Upper lobe of left lung (tissue), 4 donors: ENCODE measurements around the gene CCR5.

ENCODE experiments used
- EP300 ChIP-seq, 4 donors: sonication (generic); formaldehyde crosslinking; IDR thresholded peaks; one replicate each; pipeline ENCODE4 v1.5.1; 2017; ENCODE audit warnings: antibody characterized with exemption in 4 of 4, control low read depth in 2 of 4
- POLR2A ChIP-seq, 4 donors: fragments of 450-650 bp; IDR thresholded peaks; one replicate each; pipeline ENCODE4 v1.5.1; 2016 to 2017; ENCODE audit warnings: antibody characterized with exemption in 4 of 4, mild to moderate bottlenecking in 2 of 4
- POLR2AphosphoS5 ChIP-seq, 2 donors: sonication (generic); formaldehyde crosslinking; IDR thresholded peaks; one replicate each; pipeline ENCODE4 v1.5.1; 2017; ENCODE audit warnings: antibody characterized with exemption in 2 of 2
- TF ChIP-seq, protein P1 (sequence below), 6 experiments: fragments of 450-650 bp in 4 of 6; fragments of 200-600 bp in 2 of 6; sonication (generic) in 2 of 6; IDR thresholded peaks; one replicate each; pipeline ENCODE4 v1.5.1; 2016 to 2019; ENCODE audit warnings: antibody characterized with exemption in 6 of 6

DNA sequence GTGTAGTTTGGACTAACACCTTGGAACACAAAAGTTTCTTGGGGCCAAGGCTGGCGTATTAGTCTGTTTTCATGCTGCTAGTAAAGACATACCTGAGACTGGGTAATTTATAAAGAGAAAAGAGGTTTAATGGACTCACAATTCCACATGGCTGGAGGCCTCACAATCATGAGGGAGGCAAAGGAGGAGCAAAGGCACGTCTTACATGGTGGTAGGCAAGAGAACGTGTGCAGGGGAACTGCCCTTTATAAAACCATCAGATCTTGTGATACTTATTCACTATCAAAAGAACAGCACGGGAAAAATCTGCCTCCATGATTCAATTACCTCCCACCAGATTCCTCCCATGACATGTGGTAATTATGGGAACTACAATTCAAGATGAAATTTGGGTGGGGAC lies 26.3 kb upstream of the CCR5 start:
- TF ChIP-seq POLR2A (IDR thresholded peaks at IDR 0.05) = no peak
- TF ChIP-seq, protein P1, sequence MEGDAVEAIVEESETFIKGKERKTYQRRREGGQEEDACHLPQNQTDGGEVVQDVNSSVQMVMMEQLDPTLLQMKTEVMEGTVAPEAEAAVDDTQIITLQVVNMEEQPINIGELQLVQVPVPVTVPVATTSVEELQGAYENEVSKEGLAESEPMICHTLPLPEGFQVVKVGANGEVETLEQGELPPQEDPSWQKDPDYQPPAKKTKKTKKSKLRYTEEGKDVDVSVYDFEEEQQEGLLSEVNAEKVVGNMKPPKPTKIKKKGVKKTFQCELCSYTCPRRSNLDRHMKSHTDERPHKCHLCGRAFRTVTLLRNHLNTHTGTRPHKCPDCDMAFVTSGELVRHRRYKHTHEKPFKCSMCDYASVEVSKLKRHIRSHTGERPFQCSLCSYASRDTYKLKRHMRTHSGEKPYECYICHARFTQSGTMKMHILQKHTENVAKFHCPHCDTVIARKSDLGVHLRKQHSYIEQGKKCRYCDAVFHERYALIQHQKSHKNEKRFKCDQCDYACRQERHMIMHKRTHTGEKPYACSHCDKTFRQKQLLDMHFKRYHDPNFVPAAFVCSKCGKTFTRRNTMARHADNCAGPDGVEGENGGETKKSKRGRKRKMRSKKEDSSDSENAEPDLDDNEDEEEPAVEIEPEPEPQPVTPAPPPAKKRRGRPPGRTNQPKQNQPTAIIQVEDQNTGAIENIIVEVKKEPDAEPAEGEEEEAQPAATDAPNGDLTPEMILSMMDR (IDR thresholded peaks at IDR 0.05) = no peak
- TF ChIP-seq EP300 (IDR thresholded peaks at IDR 0.05) = no peak
- TF ChIP-seq POLR2AphosphoS5 (IDR thresholded peaks at IDR 0.05) = no peak
